Loucy (cell line): Measurements from ENCODE around the gene CCDC158.

Experiments used
- EZH2phosphoT487 ChIP-seq: fragments of 200-600 bp; IDR thresholded peaks from 2 replicates; pipeline ENCODE4 v1.6.1; 2018; ENCODE audit warnings: antibody characterized with exemption, mild to moderate bottlenecking, moderate library complexity, borderline replicate concordance
- TF ChIP-seq, protein P1 (sequence below): fragments of 200-600 bp; sonication (generic); conservative IDR thresholded peaks from 2 replicates; pipeline ENCODE4 v1.5.1; 2014; ENCODE audit warnings: mild to moderate bottlenecking, antibody characterized with exemption, low read length

GRCh38 chr4:76445911-76446310 lies 25.0 kb upstream of the CCDC158 start:
- TF ChIP-seq, protein P1, sequence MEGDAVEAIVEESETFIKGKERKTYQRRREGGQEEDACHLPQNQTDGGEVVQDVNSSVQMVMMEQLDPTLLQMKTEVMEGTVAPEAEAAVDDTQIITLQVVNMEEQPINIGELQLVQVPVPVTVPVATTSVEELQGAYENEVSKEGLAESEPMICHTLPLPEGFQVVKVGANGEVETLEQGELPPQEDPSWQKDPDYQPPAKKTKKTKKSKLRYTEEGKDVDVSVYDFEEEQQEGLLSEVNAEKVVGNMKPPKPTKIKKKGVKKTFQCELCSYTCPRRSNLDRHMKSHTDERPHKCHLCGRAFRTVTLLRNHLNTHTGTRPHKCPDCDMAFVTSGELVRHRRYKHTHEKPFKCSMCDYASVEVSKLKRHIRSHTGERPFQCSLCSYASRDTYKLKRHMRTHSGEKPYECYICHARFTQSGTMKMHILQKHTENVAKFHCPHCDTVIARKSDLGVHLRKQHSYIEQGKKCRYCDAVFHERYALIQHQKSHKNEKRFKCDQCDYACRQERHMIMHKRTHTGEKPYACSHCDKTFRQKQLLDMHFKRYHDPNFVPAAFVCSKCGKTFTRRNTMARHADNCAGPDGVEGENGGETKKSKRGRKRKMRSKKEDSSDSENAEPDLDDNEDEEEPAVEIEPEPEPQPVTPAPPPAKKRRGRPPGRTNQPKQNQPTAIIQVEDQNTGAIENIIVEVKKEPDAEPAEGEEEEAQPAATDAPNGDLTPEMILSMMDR = no peak
- TF ChIP-seq EZH2phosphoT487 = no peak
